GM12878 (cell line): ENCODE measurements around the gene PTH. TPM values are rescaled to one million over a fixed set of nuclear protein-coding genes. Genes with fewer than 3 reads are reported as not detected.

ENCODE experiments used
- ATAC-seq: fragments of 200-7000 bp; cut with Tn5 transposase; 3 replicates; pipeline ENCODE4 v1.9.1; 2020; ENCODE audit warnings: mild to moderate bottlenecking, moderate library complexity
- BruUV-seq: library from RNA; stranded (reverse); fragments of 400-500 nt; replicated peaks from 2 replicates; lab custom pipeline; 2021; lab: Mats Ljungman, UMichigan
- CTCF ChIA-PET: fragments of 300-600 bp; sonication (Branson Sonifier 250); formaldehyde crosslinking; extraction: SDS; loops from one replicate; lab custom pipeline; 2021; ENCODE audit warnings: inconsistent platforms; lab: Yijun Ruan, JAX
- POLR2A ChIA-PET: fragments of 350-600 bp; formaldehyde crosslinking; extraction: SDS; loops from one replicate; lab custom pipeline; 2021; ENCODE audit warnings: inconsistent platforms; lab: Charles Lee
- RAD21 ChIA-PET: fragments of 300-600 bp; sonication (Branson Sonifier 250); formaldehyde crosslinking; loops from one replicate; lab custom pipeline; 2023; ENCODE audit warnings: antibody characterized with exemption; ENCODE audit not compliant: unreplicated experiment; lab: Charles Lee
- SMC1A ChIA-PET: fragments of 300-600 bp; sonication (Branson Sonifier 250); formaldehyde crosslinking; loops from one replicate; lab custom pipeline; 2023; ENCODE audit not compliant: unreplicated experiment, uncharacterized antibody; lab: Charles Lee
- DNase-seq: peaks from one replicate; pipeline ENCODE4 v3.0.0-alpha.2; 2011; ENCODE audit warnings: low read depth, low spot score
- FAIRE-seq: peaks from 3 replicates; lab custom pipeline; 2011; peaks lifted over from hg19 to GRCh38; lab: Jason Lieb, UNC
- H2AFZ ChIP-seq: 2 replicates; pipeline ENCODE4 v1.6.0; 2011; ENCODE audit warnings: low read depth, low read length, control low read depth; ENCODE audit not compliant: control insufficient read depth
- H3K27ac ChIP-seq: 2 replicates; pipeline ENCODE4 v1.5.1; 2011; ENCODE audit warnings: control low read depth; ENCODE audit not compliant: control insufficient read depth, insufficient read depth
- H3K27me3 ChIP-seq, 2 experiments: replicated peaks in 1 of 2; 2 replicates each; pipeline versions ENCODE4 v1.6.0 to v1.6.1; 2011; ENCODE audit warnings: low read length in 1 of 2; ENCODE audit not compliant: control insufficient read depth in 2 of 2, insufficient read depth in 2 of 2
- H3K36me3 ChIP-seq, 2 experiments: 2 replicates each; pipeline ENCODE4 v1.5.1; 2011; ENCODE audit warnings: low read length in 1 of 2; ENCODE audit not compliant: control insufficient read depth in 2 of 2, insufficient read depth in 2 of 2
- H3K4me1 ChIP-seq: 2 replicates; pipeline ENCODE4 v1.6.1; 2011; ENCODE audit warnings: mild to moderate bottlenecking, low read length, moderate library complexity, mixed read lengths; ENCODE audit not compliant: control insufficient read depth, insufficient read depth
- H3K4me2 ChIP-seq: 2 replicates; pipeline ENCODE4 v1.6.0; 2011; ENCODE audit warnings: control low read depth; ENCODE audit not compliant: control insufficient read depth, insufficient read depth
- H3K4me3 ChIP-seq: fragments of 200-600 bp; sonication (generic); 2 replicates; pipeline ENCODE4 v1.5.1; 2016
- H3K79me2 ChIP-seq: 2 replicates; pipeline ENCODE4 v1.6.0; 2011; ENCODE audit warnings: low read length; ENCODE audit not compliant: control insufficient read depth, insufficient read depth
- H3K9ac ChIP-seq: 2 replicates; pipeline ENCODE4 v1.8.0; 2011; ENCODE audit warnings: low read length, control low read depth, mixed read lengths; ENCODE audit not compliant: control insufficient read depth, insufficient read depth
- H3K9me3 ChIP-seq: replicated peaks from 3 replicates; pipeline ENCODE4 v1.5.1; 2011; ENCODE audit warnings: mild to moderate bottlenecking, low read length; ENCODE audit not compliant: control insufficient read depth, insufficient read depth
- H4K20me1 ChIP-seq: 2 replicates; pipeline ENCODE4 v1.6.0; 2011; ENCODE audit not compliant: control insufficient read depth, insufficient read depth
- MXI1 ChIP-seq: fragments of 150-350 bp; IDR thresholded peaks from 2 replicates; pipeline ENCODE4 v1.6.1; 2011; ENCODE audit warnings: low read depth, mild to moderate bottlenecking, inconsistent platforms, low read length, improper control_type of control experiment
- NBN ChIP-seq: fragments of 450-650 bp; IDR thresholded peaks from 2 replicates; pipeline ENCODE4 v1.6.1; 2016
- SREBF2 ChIP-seq: IDR thresholded peaks from 2 replicates; pipeline ENCODE4 v1.6.1; 2012; ENCODE audit warnings: mild to moderate bottlenecking, low read length
- STAT3 ChIP-seq: IDR thresholded peaks from 2 replicates; pipeline ENCODE4 v1.6.1; 2011; ENCODE audit warnings: low read depth, low read length, improper control_type of control experiment
- SUZ12 ChIP-seq: fragments of 200-600 bp; sonication (generic); IDR thresholded peaks from one replicate; pipeline ENCODE4 v1.6.1; 2018; ENCODE audit warnings: antibody characterized with exemption, mild to moderate bottlenecking; ENCODE audit not compliant: unreplicated experiment
- WGBS: methylation state at CpG from one replicate; pipeline ENCODE4 v1.1.6; 2016; ENCODE audit warnings: low lambda C conversion rate; ENCODE audit not compliant: insufficient replicate concordance, insufficient coverage; ENCODE audit errors: missing lambda C conversion rate; 5-methylcytosine and 5-hydroxymethylcytosine counted together
- in situ Hi-C: fragments of 300-500 bp; cut with MboI; formaldehyde crosslinking; loops from 9 replicates; pipeline ENCODE4 v1.14.3; 2018; ENCODE audit warnings: mixed read lengths
- intact Hi-C: fragments of 100-400 bp; cut with micrococcal nuclease; formaldehyde crosslinking; loops from one replicate; pipeline ENCODE4 v1.14.2; 2022; ENCODE audit not compliant: unreplicated experiment
- polyA plus RNA-seq, 11 experiments: library from polyadenylated mRNA; depleted of rRNA in 4 of 11; unstranded in 6 of 11; stranded (reverse) in 5 of 11; fragments of >200 nt; fragmentation: Nextera tagmentation in 4 of 11; fragmentation: Illumina TruSeq in 1 of 11; extraction: Ambion mirVana in 4 of 11; extraction: Trizol in 1 of 11; gene quantifications; 1 replicate in 1 of 11; 2 replicates in 10 of 11; pipeline versions ENCODE4 v1.2.1 to v1.2.3, GENCODE V29; 2011 to 2016; ENCODE audit warnings: inconsistent platforms in 2 of 11, missing spikeins in 2 of 11, low read depth in 1 of 11
- total RNA-seq, 4 experiments: library from RNA; depleted of rRNA in 3 of 4; stranded (reverse); fragments of >200 nt in 3 of 4; fragmentation: Illumina TruSeq in 1 of 4; extraction: Trizol in 1 of 4; gene quantifications; 2 replicates each; pipeline versions ENCODE4 v1.2.1 to v1.2.3, GENCODE V29; 2013 to 2021
- TF ChIP-seq, protein P1 (sequence below): fragments of 450-650 bp; formaldehyde crosslinking; IDR thresholded peaks from 2 replicates; pipeline ENCODE4 v1.4.0; 2022; ENCODE audit warnings: mild to moderate bottlenecking, moderate library complexity
- TF ChIP-seq, protein P2 (sequence below): fragments of 450-650 bp; formaldehyde crosslinking; IDR thresholded peaks from 2 replicates; pipeline ENCODE4 v1.4.0; 2020; ENCODE audit warnings: mild to moderate bottlenecking, moderate library complexity

PTH gene
- total and polyA plus RNA-seq, 10 of the 15 experiments (the other 5 are each of a cell fraction or from before 2014, with no cell fraction given): not detected

DNA sequence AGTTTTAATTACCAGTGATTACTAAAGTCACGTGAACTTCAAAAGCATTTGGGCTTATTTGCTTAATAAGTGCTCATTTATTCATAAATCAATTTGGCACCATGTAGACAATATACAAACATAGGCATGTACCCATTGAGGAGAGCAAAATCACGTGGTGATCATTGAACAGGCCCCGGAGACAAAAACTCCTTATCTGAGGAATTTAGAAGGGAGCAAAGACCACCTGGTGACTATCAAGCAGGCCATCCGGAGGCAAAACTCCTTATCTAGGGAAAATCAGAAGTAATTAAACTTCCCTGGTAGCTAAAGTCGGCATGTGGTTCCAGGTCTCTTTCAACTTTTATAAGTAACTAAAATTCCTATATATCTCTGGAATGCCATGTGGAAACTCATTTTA lies 27.0 kb downstream of the PTH start:
- ChIA-PET SMC1A (no interaction called here), POLR2A (interaction anchor here (0.6 kb wide), 1 partner anchor 614 kb away, joined by 5 read pairs; no protein-coding TSS in a partner anchor), RAD21 (no interaction called here), CTCF (no interaction called here)
- Histone ChIP-seq H3K4me3 (no peak overlapping the region), H2AFZ (no peak overlapping the region), H3K27me3 (no peaks in the 10 kb centered on the region; a peak in 1 of 4 replicates), H3K4me2 (no peak overlapping the region), H3K9me3 (no peaks in the 10 kb centered on the region), H3K4me1 (no peaks in the 10 kb centered on the region), H3K36me3 (no peaks in the 10 kb centered on the region), H3K9ac (no peak overlapping the region), H3K27ac (no peak overlapping the region), H4K20me1 (no peaks in the 10 kb centered on the region), H3K79me2 (no peaks in the 10 kb centered on the region)
- BruUV-seq: no TSS peak
- in situ Hi-C loops: no loop called here
- intact Hi-C loops: loop anchor here (10.0 kb wide), 1 partner anchor 504 kb away; no protein-coding TSS in a partner anchor
- ATAC-seq (no peak), DNase-seq (no peak), FAIRE-seq (no peak)
- 56% methylated on average over 5 of the region's 5 CpGs for WGBS
- TF ChIP-seq, protein P1, sequence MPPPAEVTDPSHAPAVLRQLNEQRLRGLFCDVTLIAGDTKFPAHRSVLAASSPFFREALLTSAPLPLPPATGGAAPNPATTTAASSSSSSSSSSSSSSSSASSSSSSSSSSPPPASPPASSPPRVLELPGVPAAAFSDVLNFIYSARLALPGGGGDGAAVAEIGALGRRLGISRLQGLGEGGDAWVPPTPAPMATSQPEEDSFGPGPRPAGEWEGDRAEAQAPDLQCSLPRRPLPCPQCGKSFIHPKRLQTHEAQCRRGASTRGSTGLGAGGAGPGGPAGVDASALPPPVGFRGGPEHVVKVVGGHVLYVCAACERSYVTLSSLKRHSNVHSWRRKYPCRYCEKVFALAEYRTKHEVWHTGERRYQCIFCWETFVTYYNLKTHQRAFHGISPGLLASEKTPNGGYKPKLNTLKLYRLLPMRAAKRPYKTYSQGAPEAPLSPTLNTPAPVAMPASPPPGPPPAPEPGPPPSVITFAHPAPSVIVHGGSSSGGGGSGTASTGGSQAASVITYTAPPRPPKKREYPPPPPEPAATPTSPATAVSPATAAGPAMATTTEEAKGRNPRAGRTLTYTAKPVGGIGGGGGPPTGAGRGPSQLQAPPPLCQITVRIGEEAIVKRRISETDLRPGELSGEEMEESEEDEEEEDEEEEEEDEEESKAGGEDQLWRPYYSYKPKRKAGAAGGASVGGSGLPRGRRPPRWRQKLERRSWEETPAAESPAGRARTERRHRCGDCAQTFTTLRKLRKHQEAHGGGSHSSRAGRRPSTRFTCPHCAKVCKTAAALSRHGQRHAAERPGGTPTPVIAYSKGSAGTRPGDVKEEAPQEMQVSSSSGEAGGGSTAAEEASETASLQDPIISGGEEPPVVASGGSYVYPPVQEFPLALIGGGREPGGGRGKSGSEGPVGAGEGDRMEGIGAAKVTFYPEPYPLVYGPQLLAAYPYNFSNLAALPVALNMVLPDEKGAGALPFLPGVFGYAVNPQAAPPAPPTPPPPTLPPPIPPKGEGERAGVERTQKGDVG (CRISPR knock-in tag): no peak
- TF ChIP-seq, protein P2, sequence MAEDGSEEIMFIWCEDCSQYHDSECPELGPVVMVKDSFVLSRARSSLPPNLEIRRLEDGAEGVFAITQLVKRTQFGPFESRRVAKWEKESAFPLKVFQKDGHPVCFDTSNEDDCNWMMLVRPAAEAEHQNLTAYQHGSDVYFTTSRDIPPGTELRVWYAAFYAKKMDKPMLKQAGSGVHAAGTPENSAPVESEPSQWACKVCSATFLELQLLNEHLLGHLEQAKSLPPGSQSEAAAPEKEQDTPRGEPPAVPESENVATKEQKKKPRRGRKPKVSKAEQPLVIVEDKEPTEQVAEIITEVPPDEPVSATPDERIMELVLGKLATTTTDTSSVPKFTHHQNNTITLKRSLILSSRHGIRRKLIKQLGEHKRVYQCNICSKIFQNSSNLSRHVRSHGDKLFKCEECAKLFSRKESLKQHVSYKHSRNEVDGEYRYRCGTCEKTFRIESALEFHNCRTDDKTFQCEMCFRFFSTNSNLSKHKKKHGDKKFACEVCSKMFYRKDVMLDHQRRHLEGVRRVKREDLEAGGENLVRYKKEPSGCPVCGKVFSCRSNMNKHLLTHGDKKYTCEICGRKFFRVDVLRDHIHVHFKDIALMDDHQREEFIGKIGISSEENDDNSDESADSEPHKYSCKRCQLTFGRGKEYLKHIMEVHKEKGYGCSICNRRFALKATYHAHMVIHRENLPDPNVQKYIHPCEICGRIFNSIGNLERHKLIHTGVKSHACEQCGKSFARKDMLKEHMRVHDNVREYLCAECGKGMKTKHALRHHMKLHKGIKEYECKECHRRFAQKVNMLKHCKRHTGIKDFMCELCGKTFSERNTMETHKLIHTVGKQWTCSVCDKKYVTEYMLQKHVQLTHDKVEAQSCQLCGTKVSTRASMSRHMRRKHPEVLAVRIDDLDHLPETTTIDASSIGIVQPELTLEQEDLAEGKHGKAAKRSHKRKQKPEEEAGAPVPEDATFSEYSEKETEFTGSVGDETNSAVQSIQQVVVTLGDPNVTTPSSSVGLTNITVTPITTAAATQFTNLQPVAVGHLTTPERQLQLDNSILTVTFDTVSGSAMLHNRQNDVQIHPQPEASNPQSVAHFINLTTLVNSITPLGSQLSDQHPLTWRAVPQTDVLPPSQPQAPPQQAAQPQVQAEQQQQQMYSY (CRISPR knock-in tag): no peak
- TF ChIP-seq SREBF2 (no peak), MXI1 (no peak), STAT3 (no peak), SUZ12 (no peak), NBN (no peak)
